Esophagus muscularis mucosa (tissue), 4 donors: ENCODE measurements around the gene C12orf60. TPM values are rescaled to one million over a fixed set of nuclear protein-coding genes. Genes with fewer than 3 reads are reported as not detected.

Source experiments
- DNase-seq: peaks from one replicate; pipeline ENCODE4 v3.0.0-alpha.2; 2017; ENCODE audit errors: extremely low spot score
- H3K27ac ChIP-seq, 4 donors: fragments of 200-600 bp; sonication (generic); replicated peaks in 1 of 4; 1 replicate in 3 of 4; 2 replicates in 1 of 4; pipeline ENCODE4 v1.5.1; 2016 to 2019; ENCODE audit warnings: mild to moderate bottlenecking in 1 of 4
- H3K27me3 ChIP-seq, 4 donors: fragments of 200-600 bp; sonication (generic); one replicate each; pipeline versions ENCODE4 v1.5.1 to v1.6.0; 2016 to 2019
- H3K36me3 ChIP-seq, 4 donors: fragments of 200-600 bp; sonication (generic); one replicate each; pipeline ENCODE4 v1.5.1; 2016 to 2019
- H3K4me1 ChIP-seq, 4 donors: fragments of 200-600 bp; sonication (generic); one replicate each; pipeline ENCODE4 v1.5.1; 2016 to 2019
- H3K4me3 ChIP-seq, 4 donors: fragments of 200-600 bp; sonication (generic); 1 replicate in 2 of 4; 2 replicates in 2 of 4; pipeline ENCODE4 v1.5.1; 2016 to 2019; ENCODE audit warnings: mild to moderate bottlenecking in 4 of 4, moderate library complexity in 1 of 4
- H3K9me3 ChIP-seq, 4 donors: fragments of 200-600 bp; sonication (generic); 1 replicate in 3 of 4; 2 replicates in 1 of 4; pipeline ENCODE4 v1.5.1; 2016 to 2019
- EP300 ChIP-seq: sonication (generic); formaldehyde crosslinking; IDR thresholded peaks from one replicate; pipeline ENCODE4 v1.6.1; 2017; ENCODE audit warnings: antibody characterized with exemption
- POLR2A ChIP-seq: fragments of 450-650 bp; IDR thresholded peaks from one replicate; pipeline ENCODE4 v1.6.1; 2017; ENCODE audit warnings: antibody characterized with exemption, moderate library complexity, mild to moderate bottlenecking, low read depth
- POLR2AphosphoS5 ChIP-seq, 2 donors: sonication (generic); formaldehyde crosslinking; IDR thresholded peaks; one replicate each; pipeline ENCODE4 v1.6.1; 2017; ENCODE audit warnings: antibody characterized with exemption in 2 of 2
- WGBS: methylation state at CpG from one replicate; pipeline ENCODE4 v1.1.5; 2018; 5-methylcytosine and 5-hydroxymethylcytosine counted together
- intact Hi-C: fragments of 100-400 bp; cut with DNase I; formaldehyde crosslinking; loops from one replicate; pipeline ENCODE4 v1.15.1; 2023
- total RNA-seq, 4 donors: library from RNA; depleted of rRNA; stranded (reverse); fragments of >200 nt; gene quantifications; one replicate each; pipeline versions ENCODE4 v1.1.0 to v1.2.1, GENCODE V29; 2016
- TF ChIP-seq, protein P1 (sequence below), 3 experiments: fragments of 200-600 bp in 2 of 3; fragments of 450-650 bp in 1 of 3; sonication (generic) in 2 of 3; IDR thresholded peaks; one replicate each; pipeline ENCODE4 v1.5.1; 2017 to 2019; ENCODE audit warnings: antibody characterized with exemption in 3 of 3, mild to moderate bottlenecking in 2 of 3, moderate library complexity in 1 of 3

Gene C12orf60
- total RNA-seq, 4 donors from 2014 or later: 0.66 to 2.1 (median 1.1) TPM

DNA sequence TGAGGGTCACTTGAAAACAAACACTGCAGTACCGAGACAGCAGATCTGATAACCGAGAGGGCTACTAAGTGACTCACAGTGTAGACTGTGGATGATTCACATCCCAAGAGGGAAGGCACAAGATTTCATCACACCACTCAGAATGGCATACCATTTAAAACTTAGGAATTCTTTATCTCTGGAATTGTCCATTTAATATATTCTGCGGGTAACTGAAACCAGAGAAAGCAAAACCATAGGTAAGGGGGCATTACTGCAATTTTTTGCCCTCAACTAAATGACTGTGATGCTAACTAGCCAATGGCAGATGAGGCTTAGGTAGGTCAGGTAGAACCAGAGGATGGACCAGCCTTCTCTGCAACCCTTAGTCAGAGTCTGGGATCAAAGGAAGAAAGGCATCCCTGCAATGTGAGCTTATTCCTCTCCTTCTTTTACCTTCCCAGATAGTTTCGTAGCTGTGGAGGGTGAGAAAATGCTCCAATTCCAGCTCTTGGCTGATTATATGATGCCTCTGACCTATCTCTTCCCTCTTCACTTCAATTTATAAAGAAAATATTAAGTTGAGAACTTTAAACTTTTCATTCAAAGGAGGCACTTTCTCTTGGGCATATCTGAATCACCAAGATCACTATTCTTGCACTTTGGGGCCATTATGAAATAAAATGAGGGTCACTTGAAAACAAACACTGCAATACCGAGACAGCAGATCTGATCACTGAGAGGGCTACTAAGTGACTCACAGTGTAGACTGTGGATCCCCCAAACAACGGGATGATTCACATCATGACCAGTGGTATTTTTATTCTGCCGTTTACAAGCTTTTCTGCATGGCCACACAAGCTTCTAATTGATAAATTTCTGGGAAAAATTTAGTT lies 33.1 kb downstream of the C12orf60 start:
- WGBS: 80% methylated on average over 7 of the region's 7 CpGs
- H3K4me3 ChIP-seq: no peak overlapping the region
- TF ChIP-seq POLR2AphosphoS5 (IDR thresholded peaks at IDR 0.05): no peak
- no peak for TF ChIP-seq POLR2A
- TF ChIP-seq, protein P1, sequence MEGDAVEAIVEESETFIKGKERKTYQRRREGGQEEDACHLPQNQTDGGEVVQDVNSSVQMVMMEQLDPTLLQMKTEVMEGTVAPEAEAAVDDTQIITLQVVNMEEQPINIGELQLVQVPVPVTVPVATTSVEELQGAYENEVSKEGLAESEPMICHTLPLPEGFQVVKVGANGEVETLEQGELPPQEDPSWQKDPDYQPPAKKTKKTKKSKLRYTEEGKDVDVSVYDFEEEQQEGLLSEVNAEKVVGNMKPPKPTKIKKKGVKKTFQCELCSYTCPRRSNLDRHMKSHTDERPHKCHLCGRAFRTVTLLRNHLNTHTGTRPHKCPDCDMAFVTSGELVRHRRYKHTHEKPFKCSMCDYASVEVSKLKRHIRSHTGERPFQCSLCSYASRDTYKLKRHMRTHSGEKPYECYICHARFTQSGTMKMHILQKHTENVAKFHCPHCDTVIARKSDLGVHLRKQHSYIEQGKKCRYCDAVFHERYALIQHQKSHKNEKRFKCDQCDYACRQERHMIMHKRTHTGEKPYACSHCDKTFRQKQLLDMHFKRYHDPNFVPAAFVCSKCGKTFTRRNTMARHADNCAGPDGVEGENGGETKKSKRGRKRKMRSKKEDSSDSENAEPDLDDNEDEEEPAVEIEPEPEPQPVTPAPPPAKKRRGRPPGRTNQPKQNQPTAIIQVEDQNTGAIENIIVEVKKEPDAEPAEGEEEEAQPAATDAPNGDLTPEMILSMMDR (IDR thresholded peaks at IDR 0.05): no peak
- TF ChIP-seq EP300: no peak

DNA sequence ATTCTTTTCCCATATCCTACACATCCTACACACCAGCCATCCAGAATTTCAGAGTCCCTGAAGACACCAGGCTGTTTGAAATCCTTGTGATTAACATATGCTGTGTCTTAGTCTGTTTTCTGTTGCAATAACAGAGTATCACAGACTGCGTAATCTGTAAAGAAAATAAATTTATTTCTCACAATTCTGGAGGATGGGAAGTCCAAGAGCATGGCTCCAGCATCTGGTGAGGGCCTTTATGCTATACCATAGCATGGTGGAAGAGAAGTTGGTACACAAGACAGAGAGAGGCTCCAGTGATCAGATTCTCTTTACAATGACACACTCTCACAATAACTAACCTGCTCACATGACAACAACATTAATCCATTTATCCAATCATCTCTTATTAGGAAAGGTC lies 35.8 kb downstream of the C12orf60 start:
- WGBS: 88% methylated on average over 1 of the region's 1 CpG

More for the DNA sequence above, 33.1 kb downstream of the C12orf60 start:
- H3K4me1 ChIP-seq: peaks cover 8 to 14% (median 13%) of the 10 kb centered on the region in 4 donors
- H3K36me3 ChIP-seq: no peaks in the 10 kb centered on the region
- H3K27me3 ChIP-seq: no peaks in the 10 kb centered on the region
- intact Hi-C loops: no loop called here
- no peak overlapping the region for H3K27ac ChIP-seq
- H3K9me3 ChIP-seq: no peaks in the 10 kb centered on the region
- no peak for DNase-seq

DNA sequence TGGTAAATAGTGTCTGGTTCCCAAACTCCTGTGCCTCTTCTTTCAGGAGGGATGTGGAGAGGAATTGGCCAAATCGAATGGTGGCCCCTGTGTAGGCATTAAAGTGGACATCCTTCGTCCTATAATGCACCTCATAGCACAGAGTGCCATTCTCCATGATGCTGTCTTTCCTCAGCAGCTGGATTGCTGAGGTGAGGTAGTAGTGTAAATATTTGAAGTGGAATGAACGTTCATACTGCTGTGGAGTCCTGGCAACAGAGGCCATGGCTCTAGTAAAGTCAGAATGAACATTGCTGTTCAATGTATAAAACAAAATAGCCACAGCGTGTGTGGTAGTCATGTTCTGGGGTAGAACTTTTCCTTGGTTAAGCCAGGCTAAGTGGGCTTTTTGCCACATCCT lies 37.1 kb downstream of the C12orf60 start:
- intact Hi-C loops: loop anchor here (5.0 to 10.0 kb wide), 3 partner anchors 92 to 314 kb away; no protein-coding TSS in a partner anchor
- no peak for DNase-seq
- 80% methylated on average over 4 of the region's 4 CpGs for WGBS
- Histone ChIP-seq H3K36me3 (no peaks in the 10 kb centered on the region), H3K9me3 (no peaks in the 10 kb centered on the region), H3K4me3 (no peak overlapping the region), H3K27ac (peak overlapping the region in 2 of 4 donors; percentile 53 to 57), H3K27me3 (no peaks in the 10 kb centered on the region), H3K4me1 (peaks cover 23 to 47% (median 31%) of the 10 kb centered on the region in 4 donors)
- TF ChIP-seq, protein P1 (IDR thresholded peaks at IDR 0.05): no peak
- TF ChIP-seq POLR2AphosphoS5 (IDR thresholded peaks at IDR 0.05) (no peak), POLR2A (no peak), EP300 (no peak)

More for the DNA sequence above, 35.8 kb downstream of the C12orf60 start:
- intact Hi-C loops: no loop called here
- Histone ChIP-seq H3K27ac (no peak overlapping the region), H3K4me1 (peaks cover 20 to 34% (median 28%) of the 10 kb centered on the region in 4 donors), H3K27me3 (no peaks in the 10 kb centered on the region), H3K4me3 (no peak overlapping the region), H3K36me3 (no peaks in the 10 kb centered on the region), H3K9me3 (no peaks in the 10 kb centered on the region)
- no peak for DNase-seq
- TF ChIP-seq EP300: no peak
- no peak for TF ChIP-seq POLR2A
- TF ChIP-seq POLR2AphosphoS5 (IDR thresholded peaks at IDR 0.05): no peak
- TF ChIP-seq, protein P1 (IDR thresholded peaks at IDR 0.05): no peak

DNA sequence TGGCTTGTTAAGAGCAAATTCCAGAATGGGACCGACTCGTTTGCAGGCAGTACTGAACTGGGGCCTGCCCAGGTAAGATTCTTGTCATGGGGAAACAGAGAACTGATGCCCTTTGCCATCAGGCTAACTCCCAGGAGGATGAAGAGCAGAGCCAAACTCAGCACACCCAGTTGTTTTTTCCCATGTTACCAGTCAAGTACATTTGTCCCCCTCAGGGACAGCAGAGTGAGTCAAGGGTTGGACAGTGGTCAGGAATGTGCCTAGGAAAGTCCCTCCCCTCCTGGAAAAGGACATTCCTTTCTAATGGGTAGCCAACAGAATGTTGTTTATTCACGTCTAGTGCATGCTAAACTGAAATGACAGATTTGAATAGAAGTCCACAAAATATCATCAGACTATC lies 38.3 kb downstream of the C12orf60 start:
- peaks cover 34 to 59% (median 41%) of the 10 kb centered on the region in 4 donors for H3K4me1 ChIP-seq
- DNase-seq: no peak
- intact Hi-C loops: loop anchor here (5.0 to 10.0 kb wide), 3 partner anchors 91 to 313 kb away; no protein-coding TSS in a partner anchor
- no peaks in the 10 kb centered on the region for H3K27me3 ChIP-seq
- WGBS: 48% methylated on average over 3 of the region's 3 CpGs
- TF ChIP-seq POLR2AphosphoS5 (IDR thresholded peaks at IDR 0.05) (peak; percentile 58 to 80), POLR2A (no peak)
- TF ChIP-seq, protein P1 (IDR thresholded peaks at IDR 0.05): no peak
- H3K9me3 ChIP-seq: no peaks in the 10 kb centered on the region
- H3K36me3 ChIP-seq: no peaks in the 10 kb centered on the region
- H3K4me3 ChIP-seq: no peak overlapping the region
- peak overlapping the region; percentile 53 to 61 (median 57) for H3K27ac ChIP-seq
